A673 (cell line): ENCODE data around the gene GALNT16. TPM values are rescaled to one million over a fixed set of nuclear protein-coding genes. Genes with fewer than 3 reads are reported as not detected.

Source experiments
- BruUV-seq: library from RNA; stranded (reverse); fragments of 400-500 nt; replicated peaks from 2 replicates; lab custom pipeline; 2021; lab: Mats Ljungman, UMichigan
- CTCF ChIA-PET: fragments of 300-600 bp; sonication (Branson Sonifier 250); formaldehyde crosslinking; loops from one replicate; lab custom pipeline; 2022; ENCODE audit warnings: antibody characterized with exemption; lab: Charles Lee
- POLR2A ChIA-PET: fragments of 300-600 bp; sonication (Branson Sonifier 250); formaldehyde crosslinking; loops from one replicate; lab custom pipeline; 2022; ENCODE audit warnings: antibody characterized with exemption; ENCODE audit not compliant: low non-redundant PET; lab: Charles Lee
- DNase-seq: peaks from one replicate; pipeline ENCODE4 v3.0.0-alpha.2; 2015; ENCODE audit warnings: low spot score
- H3K27ac ChIP-seq: fragments of 200-600 bp; sonication (generic); 2 replicates; pipeline ENCODE4 v1.5.1; 2016; ENCODE audit warnings: mixed run types, low read depth, mild to moderate bottlenecking, mixed read lengths, antibody characterized with exemption, low read length; ENCODE audit not compliant: poor library complexity, severe bottlenecking
- H3K27me3 ChIP-seq: fragments of 200-600 bp; sonication (generic); replicated peaks from 2 replicates; pipeline ENCODE4 v1.6.1; 2017; ENCODE audit warnings: mixed run types, low read depth, mild to moderate bottlenecking, mixed read lengths, antibody characterized with exemption, low read length; ENCODE audit not compliant: insufficient read depth, poor library complexity
- H3K36me3 ChIP-seq: fragments of 200-600 bp; sonication (generic); 2 replicates; pipeline ENCODE4 v1.6.1; 2016; ENCODE audit warnings: mixed run types, mild to moderate bottlenecking, mixed read lengths, antibody characterized with exemption, low read length; ENCODE audit not compliant: insufficient read depth, poor library complexity, severe bottlenecking
- H3K4me1 ChIP-seq: fragments of 200-600 bp; sonication (generic); 2 replicates; pipeline ENCODE4 v1.6.1; 2017; ENCODE audit warnings: mixed run types, mild to moderate bottlenecking, mixed read lengths, antibody characterized with exemption, low read length; ENCODE audit not compliant: insufficient read depth, poor library complexity, severe bottlenecking
- H3K4me3 ChIP-seq: fragments of 200-600 bp; sonication (generic); 2 replicates; pipeline ENCODE4 v1.5.1; 2016; ENCODE audit warnings: low read depth, mixed run types, mild to moderate bottlenecking, mixed read lengths, low read length; ENCODE audit not compliant: poor library complexity, severe bottlenecking
- H3K9me3 ChIP-seq: fragments of 200-600 bp; sonication (generic); 2 replicates; pipeline ENCODE4 v1.6.1; 2016; ENCODE audit warnings: mixed run types, low read depth, mild to moderate bottlenecking, mixed read lengths, antibody characterized with exemption, low read length; ENCODE audit not compliant: poor library complexity, severe bottlenecking
- CTCF ChIP-seq: fragments of 300-800, 200-600 bp; sonication (generic); conservative IDR thresholded peaks from 2 replicates; pipeline ENCODE4 v1.5.1; 2017; ENCODE audit warnings: low read depth, mild to moderate bottlenecking, antibody characterized with exemption, low read length, moderate library complexity, mixed read lengths
- EZH2 ChIP-seq: fragments of 200-600 bp; sonication (generic); IDR thresholded peaks from 2 replicates; pipeline ENCODE4 v1.6.1; 2017; ENCODE audit warnings: borderline replicate concordance, low read depth, mild to moderate bottlenecking, mixed read lengths, antibody characterized with exemption, low read length; ENCODE audit not compliant: poor library complexity, severe bottlenecking
- intact Hi-C: fragments of 100-400 bp; cut with micrococcal nuclease; formaldehyde crosslinking; loops from one replicate; pipeline ENCODE4 v1.10.0; 2022; ENCODE audit not compliant: unreplicated experiment
- total RNA-seq: library from RNA; stranded (reverse); gene quantifications from 2 replicates; pipeline ENCODE4 v1.2.3, GENCODE V29; 2021

Gene GALNT16
- total RNA-seq, 1 experiment from 2014 or later: 0.32 TPM

GRCh38 chr14:69242311-69243224 is 17.4 kb upstream of the GALNT16 start:
- H3K4me1 ChIP-seq: no peaks in the 10 kb centered on the region
- POLR2A ChIA-PET: no interaction called here
- H3K27ac ChIP-seq: no peak overlapping the region
- DNase-seq: peak; percentile 72
- no TSS peak for BruUV-seq
- TF ChIP-seq EZH2 (no peak), CTCF (peak; percentile 80)
- H3K4me3 ChIP-seq: no peak overlapping the region
- CTCF ChIA-PET: interaction anchor here (0.8 to 1.9 kb wide), 3 partner anchors 12 to 217 kb away, joined by 4 to 10 read pairs (median 9); no protein-coding TSS in a partner anchor
- H3K27me3 ChIP-seq: no peaks in the 10 kb centered on the region
- intact Hi-C loops: loop anchor here (1.0 to 10.0 kb wide), 5 partner anchors 90 to 482 kb away; partner anchors contain the start of genes CCDC177 and DCAF5
- no peaks in the 10 kb centered on the region for H3K9me3 ChIP-seq
- no peaks in the 10 kb centered on the region for H3K36me3 ChIP-seq

- no peak for DNase-seq
- CTCF ChIA-PET: no interaction called here
- Histone ChIP-seq H3K4me3 (no peak overlapping the region), H3K9me3 (no peaks in the 10 kb centered on the region), H3K27ac (no peak overlapping the region), H3K4me1 (no peaks in the 10 kb centered on the region), H3K27me3 (no peaks in the 10 kb centered on the region), H3K36me3 (no peaks in the 10 kb centered on the region)
- intact Hi-C loops: loop anchor here (5.0 to 10.0 kb wide), 2 partner anchors 93 to 480 kb away; partner anchors contain the start of gene DCAF5
- TF ChIP-seq CTCF (no peak), EZH2 (no peak)
- no TSS peak for BruUV-seq
- POLR2A ChIA-PET: no interaction called here
Observed at GRCh38 chr14:69244946-69245345, 15.0 kb upstream of the GALNT16 start.

GRCh38 chr14:69246331-69246730 is 13.6 kb upstream of the GALNT16 start:
- no TSS peak for BruUV-seq
- DNase-seq: no peak

More at GRCh38 chr14:69246331-69246730, 13.6 kb upstream of the GALNT16 start:
- TF ChIP-seq CTCF (no peak), EZH2 (no peak)
- Histone ChIP-seq H3K36me3 (no peaks in the 10 kb centered on the region), H3K4me3 (no peak overlapping the region), H3K27ac (no peak overlapping the region), H3K27me3 (no peaks in the 10 kb centered on the region), H3K4me1 (no peaks in the 10 kb centered on the region), H3K9me3 (no peaks in the 10 kb centered on the region)
- ChIA-PET POLR2A (no interaction called here), CTCF (no interaction called here)
- intact Hi-C loops: loop anchor here (10.0 kb wide), 1 partner anchor 478 kb away; no protein-coding TSS in a partner anchor
